Thoracic aorta (tissue), 2 donors: ENCODE data around the gene INPP4A. TPM values are rescaled to one million over a fixed set of nuclear protein-coding genes. Genes with fewer than 3 reads are reported as not detected.

Experiments used
- ATAC-seq: fragments of 150-250 bp; one replicate; pipeline ENCODE4 v1.8.0; 2017; ENCODE audit warnings: low read depth; ENCODE audit not compliant: insufficient number of reproducible peaks, low FRiP score
- DNase-seq: peaks from one replicate; pipeline ENCODE4 v3.0.0-alpha.2; 2020; ENCODE audit warnings: low spot score
- H3K27ac ChIP-seq, 2 donors: fragments of 200-600 bp; sonication (generic); 1 replicate in 1 of 2; 2 replicates in 1 of 2; pipeline ENCODE4 v1.5.1; 2016; ENCODE audit warnings: mild to moderate bottlenecking in 2 of 2, moderate library complexity in 2 of 2
- H3K27me3 ChIP-seq: fragments of 200-600 bp; sonication (generic); replicated peaks from 2 replicates; pipeline ENCODE4 v1.6.0; 2016; ENCODE audit warnings: mild to moderate bottlenecking; ENCODE audit not compliant: insufficient read depth
- H3K36me3 ChIP-seq: fragments of 200-600 bp; sonication (generic); one replicate; pipeline ENCODE4 v1.5.1; 2016
- H3K4me1 ChIP-seq, 2 donors: fragments of 200-600 bp; sonication (generic); 1 replicate in 1 of 2; 2 replicates in 1 of 2; pipeline versions ENCODE4 v1.5.1 to v1.6.0; 2016; ENCODE audit warnings: low read depth in 2 of 2, mild to moderate bottlenecking in 1 of 2; ENCODE audit not compliant: control insufficient read depth in 1 of 2
- H3K4me3 ChIP-seq: fragments of 200-600 bp; sonication (generic); 2 replicates; pipeline ENCODE4 v1.5.1; 2016; ENCODE audit warnings: mild to moderate bottlenecking
- H3K9me3 ChIP-seq: fragments of 200-600 bp; sonication (generic); 2 replicates; pipeline ENCODE4 v1.5.1; 2016
- CTCF ChIP-seq: fragments of 200-600 bp; sonication (generic); IDR thresholded peaks from one replicate; pipeline ENCODE4 v1.5.1; 2019; ENCODE audit warnings: antibody characterized with exemption
- total RNA-seq, 2 donors: library from RNA; depleted of rRNA; stranded (reverse); fragments of >200 nt; gene quantifications; one replicate each; pipeline versions ENCODE4 v1.1.0 to v1.2.3, GENCODE V29; 2016

Gene INPP4A
- total RNA-seq, 2 donors from 2014 or later = 29.4 to 40.6 TPM

GRCh38 chr2:98438190-98439133 lies 6.2 kb upstream of the INPP4A start:
- Histone ChIP-seq H3K27me3 (no peaks in the 10 kb centered on the region), H3K36me3 (no peaks in the 10 kb centered on the region), H3K27ac (no peak overlapping the region), H3K9me3 (no peaks in the 10 kb centered on the region), H3K4me1 (no peaks in the 10 kb centered on the region), H3K4me3 (no peak overlapping the region)
- DNase-seq (no peak), ATAC-seq (no peak)
- no peak for TF ChIP-seq CTCF

- H3K9me3 ChIP-seq = no peaks in the 10 kb centered on the region
- H3K27ac ChIP-seq = no peak overlapping the region
- no peaks in the 10 kb centered on the region for H3K36me3 ChIP-seq
- no peak for TF ChIP-seq CTCF
- ATAC-seq = no peak
- H3K4me3 ChIP-seq = no peak overlapping the region
- no peak for DNase-seq
- no peaks in the 10 kb centered on the region for H3K27me3 ChIP-seq
- H3K4me1 ChIP-seq = peaks cover 2 to 12% of the 10 kb centered on the region in 2 donors
Observed at GRCh38 chr2:98441706-98442450, 2.8 kb upstream of the INPP4A start.

GRCh38 chr2:98442488-98442887 lies 2.2 kb upstream of the INPP4A start:
- ATAC-seq = no peak
- DNase-seq = no peak
- Histone ChIP-seq H3K27ac (no peak overlapping the region), H3K36me3 (no peaks in the 10 kb centered on the region), H3K9me3 (no peaks in the 10 kb centered on the region), H3K4me3 (no peak overlapping the region), H3K4me1 (peaks cover 2 to 12% of the 10 kb centered on the region in 2 donors), H3K27me3 (no peaks in the 10 kb centered on the region)
- TF ChIP-seq CTCF = no peak

GRCh38 chr2:98445177-98445682 lies 572 bp downstream of the INPP4A start:
- peaks cover 2 to 12% of the 10 kb centered on the region in 2 donors for H3K4me1 ChIP-seq
- H3K36me3 ChIP-seq = no peaks in the 10 kb centered on the region
- no peak for ATAC-seq
- DNase-seq = no peak
- no peaks in the 10 kb centered on the region for H3K27me3 ChIP-seq
- peak overlapping the region in 1 of 2 donors; percentile 45 for H3K27ac ChIP-seq
- H3K4me3 ChIP-seq = peak overlapping the region; percentile 88
- no peaks in the 10 kb centered on the region for H3K9me3 ChIP-seq
- no peak for TF ChIP-seq CTCF
